BJ (cell line): Measurements from ENCODE around the gene CDR2. TPM values are rescaled to one million over a fixed set of nuclear protein-coding genes. Genes with fewer than 3 reads are reported as not detected.
A peak's percentile ranks its signal among the peaks of the same experiment; 100 is the strongest.

Experiments
- CTCF ChIA-PET: fragments of 350-600 bp; formaldehyde crosslinking; extraction: SDS; loops from one replicate; lab custom pipeline; 2021; ENCODE audit warnings: antibody characterized with exemption, inconsistent platforms; lab: Yijun Ruan, JAX
- POLR2A ChIA-PET: fragments of 300-600 bp; sonication (Branson Sonifier 250); formaldehyde crosslinking; extraction: SDS; loops from one replicate; lab custom pipeline; 2021; ENCODE audit warnings: antibody characterized with exemption; lab: Charles Lee
- DNase-seq: peaks from one replicate; pipeline ENCODE4 v3.0.0-alpha.2; 2011; ENCODE audit warnings: low read depth
- H3K27me3 ChIP-seq: 2 replicates; pipeline ENCODE4 v1.6.0; 2011; ENCODE audit warnings: low read length; ENCODE audit not compliant: control insufficient read depth, insufficient read depth
- H3K36me3 ChIP-seq: 2 replicates; pipeline ENCODE4 v1.5.1; 2011; ENCODE audit warnings: low read length; ENCODE audit not compliant: control insufficient read depth, insufficient read depth
- H3K4me3 ChIP-seq: 2 replicates; pipeline ENCODE4 v1.5.1; 2011; ENCODE audit warnings: low read depth, mild to moderate bottlenecking, control low read depth, low read length
- CTCF ChIP-seq: IDR thresholded peaks from 2 replicates; pipeline ENCODE4 v1.5.1; 2011; ENCODE audit warnings: low read depth, mild to moderate bottlenecking, control low read depth, inconsistent platforms, low read length, moderate library complexity; ENCODE audit not compliant: insufficient read depth
- polyA plus RNA-seq: library from polyadenylated mRNA; depleted of rRNA; stranded (reverse); fragments of >200 nt; gene quantifications from 2 replicates; pipeline ENCODE4 v1.2.3, GENCODE V29; 2011

Gene CDR2
- polyA plus RNA-seq, 1 experiment = 41.5 TPM

- no peaks in the 10 kb centered on the region for H3K27me3 ChIP-seq
- CTCF ChIA-PET = interaction anchor here (0.9 to 1.6 kb wide), 2 partner anchors 8 to 39 kb away, joined by 3 to 4 read pairs; no protein-coding TSS in a partner anchor
- DNase-seq = no peak
- TF ChIP-seq CTCF = no peak
- H3K36me3 ChIP-seq = no peaks in the 10 kb centered on the region; the same call in 1 of the 2 replicates
- POLR2A ChIA-PET = no interaction called here
- no peak overlapping the region for H3K4me3 ChIP-seq
Measured at GRCh38 chr16:22357635-22357971, 16.8 kb downstream of the CDR2 start.

DNA sequence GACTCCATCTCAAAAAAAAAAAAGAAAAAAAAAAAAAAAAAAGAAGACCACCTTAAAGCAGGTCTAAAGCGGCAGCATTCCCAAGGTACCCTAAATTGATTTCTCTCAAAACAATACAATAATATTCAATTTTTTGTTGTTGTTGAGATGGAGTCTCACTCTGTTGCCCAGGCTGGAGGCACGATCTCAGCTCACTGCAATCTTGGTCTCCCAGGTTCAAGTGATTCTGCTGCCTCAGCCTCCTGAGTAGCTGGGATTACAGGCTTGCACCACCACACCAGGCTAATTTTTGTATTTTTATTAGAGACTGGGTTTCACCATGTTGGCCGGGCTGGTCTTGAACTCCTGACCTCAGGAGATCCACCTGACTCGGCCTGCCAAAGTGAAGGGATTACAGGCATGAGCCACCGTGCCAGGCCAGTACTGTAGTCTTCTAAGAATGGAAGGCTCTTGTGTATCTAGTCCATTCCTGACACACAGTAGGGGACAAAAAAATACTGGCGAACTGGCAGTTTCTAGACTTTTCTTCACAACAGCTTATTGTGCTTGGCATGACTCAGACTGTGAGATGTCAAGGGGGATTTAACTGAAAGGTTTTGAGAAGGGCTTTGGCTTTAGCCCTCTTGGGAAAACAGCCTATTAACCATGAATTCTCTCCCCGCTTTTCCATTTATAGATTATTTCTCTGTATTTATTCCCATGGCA lies 17.3 kb downstream of the CDR2 start:
- no peaks in the 10 kb centered on the region for H3K27me3 ChIP-seq
- POLR2A ChIA-PET = no interaction called here
- DNase-seq = no peak
- no peaks in the 10 kb centered on the region; the same call in 1 of the 2 replicates for H3K36me3 ChIP-seq
- TF ChIP-seq CTCF = no peak
- CTCF ChIA-PET = interaction anchor here (0.9 to 1.6 kb wide), 2 partner anchors 9 to 38 kb away, joined by 3 to 4 read pairs; no protein-coding TSS in a partner anchor
- H3K4me3 ChIP-seq = no peak overlapping the region

DNA sequence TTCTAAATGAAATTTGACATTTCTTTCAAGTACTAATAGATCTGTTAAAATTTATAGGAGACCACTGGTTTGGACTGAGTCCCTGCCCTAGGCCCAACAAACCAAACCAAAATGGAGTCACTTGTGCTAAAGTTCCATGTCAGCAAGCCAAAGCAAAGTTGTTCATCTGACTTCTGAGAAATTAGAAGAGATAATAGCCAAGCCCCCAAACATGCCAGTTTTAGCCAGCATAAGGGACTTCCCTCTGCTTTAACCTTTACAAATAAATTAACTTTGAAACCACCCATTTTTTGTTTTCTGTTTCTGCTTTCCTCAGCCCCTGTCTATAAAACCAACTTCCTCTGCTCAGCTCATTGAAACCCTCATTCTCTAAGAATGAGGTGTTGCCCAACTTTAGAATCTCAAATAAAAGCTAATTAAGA lies 18.9 kb downstream of the CDR2 start:
- CTCF ChIA-PET = interaction anchor here (0.6 to 1.1 kb wide), 2 partner anchors 17 to 21 kb away, joined by 3 to 4 read pairs; no protein-coding TSS in a partner anchor
- no peak for DNase-seq
- POLR2A ChIA-PET = no interaction called here
- peaks cover 1% of the 10 kb centered on the region for H3K36me3 ChIP-seq
- no peak for TF ChIP-seq CTCF
- no peaks in the 10 kb centered on the region for H3K27me3 ChIP-seq
- H3K4me3 ChIP-seq = no peak overlapping the region

DNA sequence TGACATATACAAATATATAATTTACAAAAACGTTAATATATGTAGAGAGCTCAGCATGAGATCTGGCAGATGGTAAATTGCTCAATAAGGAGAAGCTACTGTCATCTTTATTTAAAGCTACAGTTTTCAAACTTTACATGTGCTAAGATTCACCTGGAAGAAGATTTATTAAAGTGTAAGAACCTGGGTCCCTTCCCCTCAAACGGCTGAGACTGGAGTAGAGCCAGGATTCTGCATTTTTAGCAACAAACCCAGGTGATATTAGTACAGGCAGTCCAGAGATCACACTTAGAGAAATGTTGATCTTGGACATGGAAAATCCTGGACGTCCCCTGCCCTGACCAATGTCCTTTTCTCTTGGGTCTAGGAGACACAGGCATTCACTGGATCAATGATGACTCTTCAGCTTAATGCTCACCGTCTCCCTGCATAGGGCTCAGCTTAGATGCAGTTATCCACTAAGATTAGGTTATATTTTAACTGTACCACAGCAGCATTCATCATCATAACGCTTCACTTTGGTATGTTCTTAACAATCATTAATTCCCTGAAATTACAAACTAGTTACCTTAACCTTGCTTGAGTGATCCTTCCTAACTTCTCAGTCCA lies 20.4 kb downstream of the CDR2 start:
- Histone ChIP-seq H3K27me3 (no peaks in the 10 kb centered on the region), H3K36me3 (peaks cover 5% of the 10 kb centered on the region), H3K4me3 (no peak overlapping the region)
- no peak for DNase-seq
- TF ChIP-seq CTCF = no peak
- CTCF ChIA-PET = interaction anchor here (1.1 to 1.7 kb wide), 2 partner anchors 11 to 44 kb away, joined by 3 to 4 read pairs; no protein-coding TSS in a partner anchor
- POLR2A ChIA-PET = interaction anchor here (0.5 to 0.6 kb wide), 3 partner anchors 15 to 1252 kb away, joined by 3 to 12 read pairs (median 4); no protein-coding TSS in a partner anchor

DNA sequence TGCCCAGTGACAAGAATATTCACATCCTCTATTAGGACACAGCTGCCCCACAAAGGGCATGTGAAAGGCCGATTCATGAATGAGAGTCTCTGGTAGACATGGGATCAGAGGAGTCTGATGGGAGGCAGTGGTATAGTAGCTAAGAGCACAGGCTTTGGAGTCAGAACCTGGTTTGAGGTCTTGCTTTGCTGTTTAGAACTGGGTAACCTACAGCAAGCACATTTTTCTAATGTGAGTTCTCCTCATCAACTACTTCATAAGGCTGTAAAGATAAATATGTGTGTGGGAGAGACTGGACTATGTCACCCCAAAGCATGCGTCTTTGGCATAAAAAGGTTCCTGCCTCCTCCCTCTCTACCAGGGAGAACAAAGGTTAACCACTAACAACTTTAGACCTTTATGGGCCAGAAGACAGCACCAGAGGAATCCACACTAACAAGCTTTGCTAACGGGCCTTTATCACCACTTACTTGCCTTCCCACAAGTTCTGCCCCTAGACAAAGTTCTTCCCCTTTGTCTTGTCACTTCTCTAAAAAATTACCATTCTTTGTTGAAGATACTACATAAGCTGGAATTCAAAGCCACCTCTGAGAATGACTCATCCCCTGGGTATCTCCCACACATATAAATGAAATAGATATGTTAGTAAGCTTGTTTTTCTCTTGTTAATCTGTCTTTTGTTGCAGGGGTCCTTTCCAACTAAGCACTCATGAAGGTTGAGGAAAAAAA lies 21.1 kb downstream of the CDR2 start:
- TF ChIP-seq CTCF = no peak
- POLR2A ChIA-PET = interaction anchor here (0.5 to 0.6 kb wide), 2 partner anchors 16 to 1252 kb away, joined by 3 to 4 read pairs; no protein-coding TSS in a partner anchor
- Histone ChIP-seq H3K27me3 (no peaks in the 10 kb centered on the region), H3K4me3 (no peak overlapping the region), H3K36me3 (peaks cover 8% of the 10 kb centered on the region)
- peak; percentile 86 for DNase-seq
- CTCF ChIA-PET = interaction anchor here (1.1 to 1.7 kb wide), 2 partner anchors 10 to 44 kb away, joined by 3 to 4 read pairs; no protein-coding TSS in a partner anchor
